Measurements from ENCODE around the gene VSIR.

The VSIR gene

DNA sequence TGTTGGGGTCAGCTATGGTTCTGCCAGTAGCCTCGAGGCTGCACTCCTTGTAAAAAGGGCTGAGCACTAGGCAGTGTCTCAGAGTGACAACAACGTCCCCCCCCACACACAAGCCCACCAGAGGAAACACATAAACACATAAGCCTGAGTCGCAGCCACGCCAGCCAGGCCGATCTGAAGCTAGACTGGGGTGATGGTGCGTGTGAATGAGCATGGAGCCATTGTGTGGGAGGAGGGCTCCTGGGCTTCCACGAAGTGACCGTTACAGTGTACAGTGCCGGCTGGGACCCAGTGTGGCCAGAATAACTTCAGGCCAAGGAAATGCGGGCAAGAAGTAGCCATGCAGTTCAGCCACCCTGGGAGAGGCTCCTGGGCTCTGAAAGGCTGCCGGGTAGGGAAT lies 50.0 kb downstream of the VSIR start:
- H3K9ac ChIP-seq (ENCODE audit: low read length): no peak overlapping the region
- H3K79me2 ChIP-seq (ENCODE audit: insufficient read depth, low read length): no peaks in the 10 kb centered on the region
- TF ChIP-seq, protein P1, sequence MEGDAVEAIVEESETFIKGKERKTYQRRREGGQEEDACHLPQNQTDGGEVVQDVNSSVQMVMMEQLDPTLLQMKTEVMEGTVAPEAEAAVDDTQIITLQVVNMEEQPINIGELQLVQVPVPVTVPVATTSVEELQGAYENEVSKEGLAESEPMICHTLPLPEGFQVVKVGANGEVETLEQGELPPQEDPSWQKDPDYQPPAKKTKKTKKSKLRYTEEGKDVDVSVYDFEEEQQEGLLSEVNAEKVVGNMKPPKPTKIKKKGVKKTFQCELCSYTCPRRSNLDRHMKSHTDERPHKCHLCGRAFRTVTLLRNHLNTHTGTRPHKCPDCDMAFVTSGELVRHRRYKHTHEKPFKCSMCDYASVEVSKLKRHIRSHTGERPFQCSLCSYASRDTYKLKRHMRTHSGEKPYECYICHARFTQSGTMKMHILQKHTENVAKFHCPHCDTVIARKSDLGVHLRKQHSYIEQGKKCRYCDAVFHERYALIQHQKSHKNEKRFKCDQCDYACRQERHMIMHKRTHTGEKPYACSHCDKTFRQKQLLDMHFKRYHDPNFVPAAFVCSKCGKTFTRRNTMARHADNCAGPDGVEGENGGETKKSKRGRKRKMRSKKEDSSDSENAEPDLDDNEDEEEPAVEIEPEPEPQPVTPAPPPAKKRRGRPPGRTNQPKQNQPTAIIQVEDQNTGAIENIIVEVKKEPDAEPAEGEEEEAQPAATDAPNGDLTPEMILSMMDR (IDR thresholded peaks at IDR 0.05; ENCODE audit: insufficient read depth, low read length, poor library complexity, severe bottlenecking): no peak
- TF ChIP-seq EZH2phosphoT487 (conservative IDR thresholded peaks at IDR 0.05; ENCODE audit: low read length): no peak
- H3K27ac ChIP-seq (ENCODE audit: low read depth, low read length): no peak overlapping the region
- no peaks in the 10 kb centered on the region for H3F3A ChIP-seq (ENCODE audit: insufficient read depth)
- no peak overlapping the region for H3K4me3 ChIP-seq (ENCODE audit: insufficient read depth, low read length, poor library complexity, severe bottlenecking)
- no peaks in the 10 kb centered on the region for H3K27me3 ChIP-seq (ENCODE audit: low read length)
- H3K36me3 ChIP-seq (ENCODE audit: low read length): no peaks in the 10 kb centered on the region
- no peaks in the 10 kb centered on the region for H3K9me2 ChIP-seq (replicated peaks; ENCODE audit: insufficient read depth, low read length)
- no peaks in the 10 kb centered on the region for H3K9me3 ChIP-seq (ENCODE audit: insufficient read depth, low read length)
- no peak overlapping the region for H2AFZ ChIP-seq (ENCODE audit: low read depth, low read length, severe bottlenecking)
- no peak overlapping the region for H3K4me2 ChIP-seq (ENCODE audit: low read depth, low read length, poor library complexity, severe bottlenecking)
- no peaks in the 10 kb centered on the region for H4K20me1 ChIP-seq (ENCODE audit: low read depth, low read length)

DNA sequence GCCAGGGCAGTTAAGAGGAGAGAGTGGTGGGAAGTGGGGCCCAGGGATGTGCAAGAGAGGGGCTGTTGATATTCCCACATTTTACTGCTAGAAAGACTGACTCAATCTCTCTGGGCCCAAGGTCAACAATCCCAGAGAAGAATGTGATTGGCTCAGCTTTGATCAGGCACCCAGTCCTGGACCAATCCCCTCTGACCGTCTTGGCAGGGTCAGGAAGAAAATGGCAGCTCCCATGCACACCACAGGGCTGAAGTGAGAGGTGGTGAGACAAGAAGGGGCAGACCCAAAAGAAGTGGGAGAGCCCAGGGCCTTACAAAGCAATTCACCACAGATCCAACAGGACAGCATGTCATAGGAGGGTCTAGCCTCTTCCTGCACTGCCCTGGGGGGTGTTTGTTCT lies 50.5 kb downstream of the VSIR start:
- no peaks in the 10 kb centered on the region for H3K9me3 ChIP-seq (ENCODE audit: insufficient read depth, low read length)
- H3K27me3 ChIP-seq (ENCODE audit: low read length): no peaks in the 10 kb centered on the region
- H3K9me2 ChIP-seq (replicated peaks; ENCODE audit: insufficient read depth, low read length): no peaks in the 10 kb centered on the region
- H2AFZ ChIP-seq (ENCODE audit: low read depth, low read length, severe bottlenecking): no peak overlapping the region
- no peak overlapping the region for H3K9ac ChIP-seq (ENCODE audit: low read length)
- no peaks in the 10 kb centered on the region for H3K79me2 ChIP-seq (ENCODE audit: insufficient read depth, low read length)
- TF ChIP-seq, protein P1 (IDR thresholded peaks at IDR 0.05; ENCODE audit: insufficient read depth, low read length, poor library complexity, severe bottlenecking): no peak
- no peak for TF ChIP-seq EZH2phosphoT487 (conservative IDR thresholded peaks at IDR 0.05; ENCODE audit: low read length)
- no peaks in the 10 kb centered on the region for H4K20me1 ChIP-seq (ENCODE audit: low read depth, low read length)
- no peak overlapping the region for H3K4me2 ChIP-seq (ENCODE audit: low read depth, low read length, poor library complexity, severe bottlenecking)
- no peaks in the 10 kb centered on the region for H3K36me3 ChIP-seq (ENCODE audit: low read length)
- no peak overlapping the region for H3K4me3 ChIP-seq (ENCODE audit: insufficient read depth, low read length, poor library complexity, severe bottlenecking)
- no peaks in the 10 kb centered on the region for H3F3A ChIP-seq (ENCODE audit: insufficient read depth)
- H3K27ac ChIP-seq (ENCODE audit: low read depth, low read length): no peak overlapping the region

DNA sequence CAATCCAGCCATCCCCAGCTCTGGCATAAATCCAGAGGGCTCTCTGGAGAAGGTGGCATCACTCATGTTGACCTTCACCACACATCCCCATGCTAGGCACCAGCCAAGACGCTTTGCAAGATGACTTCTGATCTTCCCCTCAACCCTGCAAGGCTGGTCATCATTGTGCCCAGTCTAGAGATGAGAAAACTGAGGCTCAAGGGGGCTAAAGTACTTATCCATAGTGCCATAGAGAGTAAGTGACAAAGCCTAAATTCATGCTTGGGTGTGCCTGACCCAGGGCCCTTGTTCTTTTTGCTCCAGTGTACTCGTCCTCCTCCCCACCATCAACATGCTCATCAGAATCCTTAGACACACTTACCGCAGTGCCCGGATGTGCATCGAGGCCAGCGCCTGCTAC lies 52.0 kb downstream of the VSIR start:
- H3F3A ChIP-seq (ENCODE audit: insufficient read depth): no peaks in the 10 kb centered on the region
- no peak overlapping the region for H3K4me3 ChIP-seq (ENCODE audit: insufficient read depth, low read length, poor library complexity, severe bottlenecking)
- H2AFZ ChIP-seq (ENCODE audit: low read depth, low read length, severe bottlenecking): no peak overlapping the region
- no peak overlapping the region for H3K4me2 ChIP-seq (ENCODE audit: low read depth, low read length, poor library complexity, severe bottlenecking)
- H3K9ac ChIP-seq (ENCODE audit: low read length): no peak overlapping the region
- H3K9me2 ChIP-seq (replicated peaks; ENCODE audit: insufficient read depth, low read length): no peaks in the 10 kb centered on the region
- no peaks in the 10 kb centered on the region for H4K20me1 ChIP-seq (ENCODE audit: low read depth, low read length)
- H3K27me3 ChIP-seq (ENCODE audit: low read length): no peaks in the 10 kb centered on the region
- H3K79me2 ChIP-seq (ENCODE audit: insufficient read depth, low read length): no peaks in the 10 kb centered on the region
- no peaks in the 10 kb centered on the region for H3K36me3 ChIP-seq (ENCODE audit: low read length)
- TF ChIP-seq EZH2phosphoT487 (conservative IDR thresholded peaks at IDR 0.05; ENCODE audit: low read length): no peak
- TF ChIP-seq, protein P1 (IDR thresholded peaks at IDR 0.05; ENCODE audit: insufficient read depth, low read length, poor library complexity, severe bottlenecking): no peak
- no peaks in the 10 kb centered on the region for H3K9me3 ChIP-seq (ENCODE audit: insufficient read depth, low read length)
- no peak overlapping the region for H3K27ac ChIP-seq (ENCODE audit: low read depth, low read length)
